HepG2 (cell line): ENCODE results near the gene FAM222B. TPM values are rescaled to one million over a fixed set of nuclear protein-coding genes. Genes with fewer than 3 reads are reported as not detected.

Source experiments
- CAMTA2 ChIP-seq: sonication (generic); formaldehyde crosslinking; IDR thresholded peaks from 2 replicates; pipeline ENCODE4 v1.4.0; 2020; ENCODE audit warnings: mild to moderate bottlenecking, missing genetic modification reagents, borderline replicate concordance
- HOXA9 ChIP-seq: sonication (generic); formaldehyde crosslinking; IDR thresholded peaks from 2 replicates; pipeline ENCODE4 v1.8.1; 2022; ENCODE audit warnings: missing genetic modification reagents, mild to moderate bottlenecking, moderate library complexity, borderline replicate concordance
- MIXL1 ChIP-seq: IDR thresholded peaks from 2 replicates; pipeline ENCODE4 v1.6.1; 2016
- POLR2A ChIP-seq, 2 experiments: IDR thresholded peaks; 2 replicates each; pipeline ENCODE4 v1.6.1; 2011; ENCODE audit warnings: low read depth in 2 of 2, low read length in 2 of 2, mild to moderate bottlenecking in 1 of 2, moderate library complexity in 1 of 2; ENCODE audit not compliant: insufficient read depth in 1 of 2
- RARG ChIP-seq: sonication (generic); formaldehyde crosslinking; IDR thresholded peaks from 2 replicates; pipeline ENCODE4 v1.4.0; 2020; ENCODE audit warnings: low read depth, mild to moderate bottlenecking, missing genetic modification reagents
- RFXANK ChIP-seq: IDR thresholded peaks from 2 replicates; pipeline ENCODE4 v1.6.1; 2016
- TAF1 ChIP-seq: sonication (generic); formaldehyde crosslinking; IDR thresholded peaks from 2 replicates; pipeline ENCODE4 v1.4.0; 2020; ENCODE audit warnings: missing genetic modification reagents
- TARDBP ChIP-seq: sonication (generic); formaldehyde crosslinking; IDR thresholded peaks from 2 replicates; pipeline ENCODE4 v1.8.0; 2022; ENCODE audit warnings: mild to moderate bottlenecking, missing genetic modification reagents
- ZNF430 ChIP-seq: sonication (generic); formaldehyde crosslinking; IDR thresholded peaks from 2 replicates; pipeline ENCODE4 v1.9.0; 2021; ENCODE audit warnings: mild to moderate bottlenecking, missing genetic modification reagents
- ZNF747 ChIP-seq: sonication (generic); formaldehyde crosslinking; IDR thresholded peaks from 2 replicates; pipeline ENCODE4 v1.8.1; 2023; ENCODE audit warnings: missing genetic modification reagents, mild to moderate bottlenecking, borderline replicate concordance
- ZNF879 ChIP-seq: sonication (generic); formaldehyde crosslinking; IDR thresholded peaks from 2 replicates; pipeline ENCODE4 v1.8.1; 2023; ENCODE audit warnings: missing genetic modification reagents
- ZSCAN12 ChIP-seq: sonication (generic); formaldehyde crosslinking; IDR thresholded peaks from 2 replicates; pipeline ENCODE4 v1.9.0; 2021; ENCODE audit warnings: mild to moderate bottlenecking, missing genetic modification reagents
- polyA plus RNA-seq, 8 experiments: library from polyadenylated mRNA; depleted of rRNA in 3 of 8; stranded (reverse) in 7 of 8; unstranded in 1 of 8; fragments of >200 nt; fragmentation: Illumina TruSeq in 4 of 8; extraction: Trizol in 4 of 8; gene quantifications; 2 replicates each; pipeline versions ENCODE4 v1.2.1 to v1.2.3, GENCODE V29; 2011 to 2016; ENCODE audit warnings: low read depth in 4 of 8, missing spikeins in 1 of 8, mixed read lengths in 1 of 8; ENCODE audit not compliant: insufficient read depth in 1 of 8
- total RNA-seq, 5 experiments: library from RNA; depleted of rRNA; stranded (reverse); fragments of >200 nt; fragmentation: Illumina TruSeq; extraction: Trizol; gene quantifications; 2 replicates each; pipeline ENCODE4 v1.2.3, GENCODE V29; 2016; ENCODE audit warnings: low read depth in 1 of 5
- TF ChIP-seq, protein P1 (sequence below): sonication (generic); formaldehyde crosslinking; IDR thresholded peaks from 2 replicates; pipeline ENCODE4 v1.4.0; 2020; ENCODE audit warnings: missing genetic modification reagents, borderline replicate concordance
- TF ChIP-seq, protein P2 (sequence below), 2 experiments: sonication (generic) in 1 of 2; formaldehyde crosslinking in 1 of 2; IDR thresholded peaks; 2 replicates each; pipeline versions ENCODE4 v1.5.1 to v1.6.1; 2011 to 2020; ENCODE audit warnings: borderline replicate concordance in 1 of 2, low read depth in 1 of 2, low read length in 1 of 2, mild to moderate bottlenecking in 1 of 2, missing genetic modification reagents in 1 of 2, moderate library complexity in 1 of 2
- TF ChIP-seq, protein P3 (sequence below): IDR thresholded peaks from 2 replicates; pipeline ENCODE4 v1.6.1; 2016; ENCODE audit warnings: low read depth
- TF ChIP-seq, protein P4 (sequence below): sonication (generic); formaldehyde crosslinking; IDR thresholded peaks from 2 replicates; pipeline ENCODE4 v1.8.0; 2022; ENCODE audit warnings: missing genetic modification reagents, mild to moderate bottlenecking, borderline replicate concordance
- TF ChIP-seq, protein P5 (sequence below): sonication (generic); formaldehyde crosslinking; IDR thresholded peaks from 2 replicates; pipeline ENCODE4 v1.8.1; 2023; ENCODE audit warnings: mild to moderate bottlenecking, missing genetic modification reagents, borderline replicate concordance
- TF ChIP-seq, protein P6 (sequence below): sonication (generic); formaldehyde crosslinking; IDR thresholded peaks from 2 replicates; pipeline ENCODE4 v1.5.0; 2020; ENCODE audit warnings: missing genetic modification reagents

FAM222B gene
- total and polyA plus RNA-seq, 2 of the 13 experiments (the other 11 are each of a cell fraction or from before 2014, with no cell fraction given) = 3.5 to 7.3 TPM

DNA sequence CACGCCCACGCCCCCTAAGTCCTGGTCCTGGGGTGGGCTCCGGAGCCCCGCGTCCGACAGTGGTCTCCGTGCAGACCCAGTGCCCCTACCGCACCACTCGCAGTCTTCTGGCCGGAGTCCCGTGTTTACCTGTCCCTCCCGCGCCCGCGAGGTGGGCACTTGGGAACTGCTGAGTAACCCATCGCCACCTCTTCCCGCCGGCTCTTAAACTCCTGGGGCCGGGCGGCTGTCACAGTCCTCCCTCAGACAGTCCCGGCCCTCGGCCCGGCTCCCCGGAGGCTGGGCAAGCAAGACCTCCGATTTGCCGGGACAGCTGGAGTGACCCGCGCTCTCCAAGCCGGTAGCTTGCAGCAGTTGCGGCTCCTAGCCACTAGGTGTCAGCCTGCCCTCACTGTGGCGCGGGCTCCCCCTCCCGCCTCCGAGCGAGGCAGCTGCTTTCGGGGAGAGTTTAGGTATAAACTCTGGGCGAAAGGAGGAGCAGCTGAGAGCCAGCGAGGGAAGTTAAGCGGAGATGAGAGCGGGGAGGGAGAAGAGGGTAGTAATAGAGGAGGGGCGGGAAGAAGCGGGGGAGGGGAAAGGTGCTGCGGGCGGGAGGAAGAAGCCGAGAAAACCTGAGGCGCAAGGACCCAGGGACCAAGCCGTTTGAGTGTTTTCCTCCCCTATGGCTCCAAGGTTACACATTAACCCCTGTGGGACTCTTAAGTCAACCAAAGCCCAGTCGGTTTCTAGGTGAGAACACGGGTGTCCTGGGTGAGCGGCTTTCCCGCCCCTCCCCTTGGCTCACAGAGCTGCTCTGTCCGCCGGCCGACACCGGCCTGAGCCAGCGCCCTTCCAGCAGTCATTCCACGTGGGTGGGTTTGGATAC lies 115.7 kb downstream of the FAM222B start (continued):
- TF ChIP-seq, protein P1, sequence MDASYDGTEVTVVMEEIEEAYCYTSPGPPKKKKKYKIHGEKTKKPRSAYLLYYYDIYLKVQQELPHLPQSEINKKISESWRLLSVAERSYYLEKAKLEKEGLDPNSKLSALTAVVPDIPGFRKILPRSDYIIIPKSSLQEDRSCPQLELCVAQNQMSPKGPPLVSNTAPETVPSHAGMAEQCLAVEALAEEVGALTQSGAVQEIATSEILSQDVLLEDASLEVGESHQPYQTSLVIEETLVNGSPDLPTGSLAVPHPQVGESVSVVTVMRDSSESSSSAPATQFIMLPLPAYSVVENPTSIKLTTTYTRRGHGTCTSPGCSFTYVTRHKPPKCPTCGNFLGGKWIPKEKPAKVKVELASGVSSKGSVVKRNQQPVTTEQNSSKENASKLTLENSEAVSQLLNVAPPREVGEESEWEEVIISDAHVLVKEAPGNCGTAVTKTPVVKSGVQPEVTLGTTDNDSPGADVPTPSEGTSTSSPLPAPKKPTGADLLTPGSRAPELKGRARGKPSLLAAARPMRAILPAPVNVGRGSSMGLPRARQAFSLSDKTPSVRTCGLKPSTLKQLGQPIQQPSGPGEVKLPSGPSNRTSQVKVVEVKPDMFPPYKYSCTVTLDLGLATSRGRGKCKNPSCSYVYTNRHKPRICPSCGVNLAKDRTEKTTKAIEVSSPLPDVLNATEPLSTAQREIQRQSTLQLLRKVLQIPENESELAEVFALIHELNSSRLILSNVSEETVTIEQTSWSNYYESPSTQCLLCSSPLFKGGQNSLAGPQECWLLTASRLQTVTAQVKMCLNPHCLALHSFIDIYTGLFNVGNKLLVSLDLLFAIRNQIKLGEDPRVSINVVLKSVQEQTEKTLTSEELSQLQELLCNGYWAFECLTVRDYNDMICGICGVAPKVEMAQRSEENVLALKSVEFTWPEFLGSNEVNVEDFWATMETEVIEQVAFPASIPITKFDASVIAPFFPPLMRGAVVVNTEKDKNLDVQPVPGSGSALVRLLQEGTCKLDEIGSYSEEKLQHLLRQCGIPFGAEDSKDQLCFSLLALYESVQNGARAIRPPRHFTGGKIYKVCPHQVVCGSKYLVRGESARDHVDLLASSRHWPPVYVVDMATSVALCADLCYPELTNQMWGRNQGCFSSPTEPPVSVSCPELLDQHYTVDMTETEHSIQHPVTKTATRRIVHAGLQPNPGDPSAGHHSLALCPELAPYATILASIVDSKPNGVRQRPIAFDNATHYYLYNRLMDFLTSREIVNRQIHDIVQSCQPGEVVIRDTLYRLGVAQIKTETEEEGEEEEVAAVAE = no peak
- TF ChIP-seq CAMTA2 (no peak), ZNF879 (CRISPR knock-in tag) (no peak), ZNF430 (CRISPR knock-in tag) (peak; percentile 34; the same call in 1 of the 2 replicates), TARDBP (no peak), POLR2A (IDR thresholded peaks at IDR 0.05; ENCODE audit: insufficient read depth in 1 of 2, low read depth in 2 of 2, low read length in 2 of 2) (peak; percentile 53 to 84), RARG (CRISPR knock-in tag) (no peak), ZNF747 (CRISPR knock-in tag) (no peak), ZSCAN12 (CRISPR knock-in tag) (0 out of 2 replicates have a peak, but pooled peaks have one; percentile 12), HOXA9 (CRISPR knock-in tag) (no peak), RFXANK (CRISPR knock-in tag) (no peak), MIXL1 (CRISPR knock-in tag) (no peak; the same call in 1 of the 2 replicates), TAF1 (CRISPR knock-in tag) (peak; percentile 14; the same call in 1 of the 2 replicates)
- TF ChIP-seq, protein P2, sequence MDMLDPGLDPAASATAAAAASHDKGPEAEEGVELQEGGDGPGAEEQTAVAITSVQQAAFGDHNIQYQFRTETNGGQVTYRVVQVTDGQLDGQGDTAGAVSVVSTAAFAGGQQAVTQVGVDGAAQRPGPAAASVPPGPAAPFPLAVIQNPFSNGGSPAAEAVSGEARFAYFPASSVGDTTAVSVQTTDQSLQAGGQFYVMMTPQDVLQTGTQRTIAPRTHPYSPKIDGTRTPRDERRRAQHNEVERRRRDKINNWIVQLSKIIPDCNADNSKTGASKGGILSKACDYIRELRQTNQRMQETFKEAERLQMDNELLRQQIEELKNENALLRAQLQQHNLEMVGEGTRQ (IDR thresholded peaks at IDR 0.05; ENCODE audit: low read depth, low read length) = no peak
- TF ChIP-seq, protein P2 (CRISPR knock-in tag; IDR thresholded peaks at IDR 0.05; ENCODE audit: borderline replicate concordance) = no peak; the same call in 1 of the 2 replicates
- TF ChIP-seq, protein P3, sequence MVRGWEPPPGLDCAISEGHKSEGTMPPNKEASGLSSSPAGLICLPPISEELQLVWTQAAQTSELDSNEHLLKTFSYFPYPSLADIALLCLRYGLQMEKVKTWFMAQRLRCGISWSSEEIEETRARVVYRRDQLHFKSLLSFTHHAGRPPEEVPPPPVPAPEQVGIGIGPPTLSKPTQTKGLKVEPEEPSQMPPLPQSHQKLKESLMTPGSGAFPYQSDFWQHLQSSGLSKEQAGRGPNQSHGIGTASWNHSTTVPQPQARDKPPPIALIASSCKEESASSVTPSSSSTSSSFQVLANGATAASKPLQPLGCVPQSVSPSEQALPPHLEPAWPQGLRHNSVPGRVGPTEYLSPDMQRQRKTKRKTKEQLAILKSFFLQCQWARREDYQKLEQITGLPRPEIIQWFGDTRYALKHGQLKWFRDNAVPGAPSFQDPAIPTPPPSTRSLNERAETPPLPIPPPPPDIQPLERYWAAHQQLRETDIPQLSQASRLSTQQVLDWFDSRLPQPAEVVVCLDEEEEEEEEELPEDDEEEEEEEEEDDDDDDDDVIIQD = no peak; the same call in 1 of the 2 replicates
- TF ChIP-seq, protein P4, sequence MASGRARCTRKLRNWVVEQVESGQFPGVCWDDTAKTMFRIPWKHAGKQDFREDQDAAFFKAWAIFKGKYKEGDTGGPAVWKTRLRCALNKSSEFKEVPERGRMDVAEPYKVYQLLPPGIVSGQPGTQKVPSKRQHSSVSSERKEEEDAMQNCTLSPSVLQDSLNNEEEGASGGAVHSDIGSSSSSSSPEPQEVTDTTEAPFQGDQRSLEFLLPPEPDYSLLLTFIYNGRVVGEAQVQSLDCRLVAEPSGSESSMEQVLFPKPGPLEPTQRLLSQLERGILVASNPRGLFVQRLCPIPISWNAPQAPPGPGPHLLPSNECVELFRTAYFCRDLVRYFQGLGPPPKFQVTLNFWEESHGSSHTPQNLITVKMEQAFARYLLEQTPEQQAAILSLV (CRISPR knock-in tag) = no peak
- TF ChIP-seq, protein P5, sequence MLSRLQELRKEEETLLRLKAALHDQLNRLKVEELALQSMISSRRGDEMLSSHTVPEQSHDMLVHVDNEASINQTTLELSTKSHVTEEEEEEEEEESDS (CRISPR knock-in tag) = no peak
- TF ChIP-seq, protein P6, sequence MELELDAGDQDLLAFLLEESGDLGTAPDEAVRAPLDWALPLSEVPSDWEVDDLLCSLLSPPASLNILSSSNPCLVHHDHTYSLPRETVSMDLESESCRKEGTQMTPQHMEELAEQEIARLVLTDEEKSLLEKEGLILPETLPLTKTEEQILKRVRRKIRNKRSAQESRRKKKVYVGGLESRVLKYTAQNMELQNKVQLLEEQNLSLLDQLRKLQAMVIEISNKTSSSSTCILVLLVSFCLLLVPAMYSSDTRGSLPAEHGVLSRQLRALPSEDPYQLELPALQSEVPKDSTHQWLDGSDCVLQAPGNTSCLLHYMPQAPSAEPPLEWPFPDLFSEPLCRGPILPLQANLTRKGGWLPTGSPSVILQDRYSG (CRISPR knock-in tag) = no peak
